Thyroid gland (tissue), 4 donors: ENCODE measurements around the gene BTBD9. TPM values are rescaled to one million over a fixed set of nuclear protein-coding genes. Genes with fewer than 3 reads are reported as not detected.
A peak's percentile ranks its signal among the peaks of the same experiment; 100 is the strongest.

ENCODE experiments used
- DNase-seq, 2 donors: peaks; one replicate each; pipeline ENCODE4 v3.0.0-alpha.2; 2019
- H3K27ac ChIP-seq, 3 donors: fragments of 200-600 bp; sonication (generic); 1 replicate in 2 of 3; 2 replicates in 1 of 3; pipeline ENCODE4 v1.5.1; 2016 to 2019; ENCODE audit warnings: mild to moderate bottlenecking in 1 of 3, moderate library complexity in 1 of 3
- H3K27me3 ChIP-seq: fragments of 200-600 bp; sonication (generic); one replicate; pipeline ENCODE4 v1.5.1; 2019
- H3K36me3 ChIP-seq, 2 donors: fragments of 200-600 bp; sonication (generic); one replicate each; pipeline ENCODE4 v1.5.1; 2016 to 2019
- H3K4me1 ChIP-seq, 2 donors: fragments of 200-600 bp; sonication (generic); one replicate each; pipeline ENCODE4 v1.5.1; 2017 to 2019
- H3K4me3 ChIP-seq, 3 donors: fragments of 200-600 bp; sonication (generic); replicated peaks in 1 of 3; 1 replicate in 2 of 3; 2 replicates in 1 of 3; pipeline ENCODE4 v1.5.1; 2016; ENCODE audit warnings: mild to moderate bottlenecking in 1 of 3
- H3K9me3 ChIP-seq: fragments of 200-600 bp; sonication (generic); one replicate; pipeline ENCODE4 v1.5.1; 2017
- POLR2A ChIP-seq, 2 donors: fragments of 450-650 bp; IDR thresholded peaks; one replicate each; pipeline ENCODE4 v1.6.1; 2017; ENCODE audit warnings: antibody characterized with exemption in 2 of 2, mild to moderate bottlenecking in 2 of 2, moderate library complexity in 1 of 2
- WGBS, 2 donors: methylation state at CpG; one replicate each; pipeline ENCODE4 v1.1.5; 2017; 5-methylcytosine and 5-hydroxymethylcytosine counted together
- intact Hi-C: fragments of 100-400 bp; cut with DNase I; formaldehyde crosslinking; loops from one replicate; pipeline ENCODE4 v1.15.1; 2023
- total RNA-seq, 4 donors: library from RNA; depleted of rRNA; stranded (reverse); fragments of >200 nt; gene quantifications; one replicate each; pipeline ENCODE4 v1.2.3, GENCODE V29; 2016
- TF ChIP-seq, protein P1 (sequence below), 6 experiments: fragments of 200-600 bp in 3 of 6; fragments of 450-650 bp in 3 of 6; sonication (generic) in 3 of 6; IDR thresholded peaks; one replicate each; pipeline ENCODE4 v1.5.1; 2016 to 2019; ENCODE audit warnings: antibody characterized with exemption in 6 of 6, mild to moderate bottlenecking in 2 of 6, inconsistent platforms in 1 of 6, moderate library complexity in 1 of 6

BTBD9 gene
- total RNA-seq, 4 donors from 2014 or later: 17.3 to 32.0 (median 27.4) TPM

DNA sequence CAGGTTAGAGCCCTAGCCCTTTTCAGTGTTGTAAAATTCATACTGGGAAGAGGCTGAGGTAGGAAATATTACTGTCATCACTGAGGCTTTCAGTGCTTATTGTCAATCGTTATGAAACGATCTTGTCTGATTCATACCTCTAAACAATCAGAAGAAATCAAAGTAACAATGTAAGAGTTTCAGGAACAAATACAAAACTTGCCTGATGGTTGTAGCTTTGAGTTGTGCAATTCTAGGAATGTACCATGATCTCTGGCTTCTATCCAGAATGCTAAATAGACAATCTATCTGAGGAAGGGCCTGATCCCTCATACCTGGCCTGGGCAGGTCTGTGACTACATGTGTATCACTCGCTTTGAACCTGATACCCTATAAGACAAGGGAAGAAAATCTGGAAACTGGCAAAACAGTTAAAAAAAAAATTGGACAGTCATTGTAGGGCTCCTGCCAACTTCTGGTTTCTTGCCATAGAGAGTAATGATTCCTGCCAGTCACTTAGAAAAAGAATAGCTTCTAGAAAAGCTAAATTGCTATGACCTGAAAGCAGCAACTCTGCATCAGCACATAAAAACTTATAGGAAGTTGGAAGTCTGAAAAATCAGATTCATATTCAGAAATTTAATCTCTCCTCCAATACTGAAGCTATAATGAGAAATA lies 234.7 kb downstream of the BTBD9 start:
- TF ChIP-seq, protein P1, sequence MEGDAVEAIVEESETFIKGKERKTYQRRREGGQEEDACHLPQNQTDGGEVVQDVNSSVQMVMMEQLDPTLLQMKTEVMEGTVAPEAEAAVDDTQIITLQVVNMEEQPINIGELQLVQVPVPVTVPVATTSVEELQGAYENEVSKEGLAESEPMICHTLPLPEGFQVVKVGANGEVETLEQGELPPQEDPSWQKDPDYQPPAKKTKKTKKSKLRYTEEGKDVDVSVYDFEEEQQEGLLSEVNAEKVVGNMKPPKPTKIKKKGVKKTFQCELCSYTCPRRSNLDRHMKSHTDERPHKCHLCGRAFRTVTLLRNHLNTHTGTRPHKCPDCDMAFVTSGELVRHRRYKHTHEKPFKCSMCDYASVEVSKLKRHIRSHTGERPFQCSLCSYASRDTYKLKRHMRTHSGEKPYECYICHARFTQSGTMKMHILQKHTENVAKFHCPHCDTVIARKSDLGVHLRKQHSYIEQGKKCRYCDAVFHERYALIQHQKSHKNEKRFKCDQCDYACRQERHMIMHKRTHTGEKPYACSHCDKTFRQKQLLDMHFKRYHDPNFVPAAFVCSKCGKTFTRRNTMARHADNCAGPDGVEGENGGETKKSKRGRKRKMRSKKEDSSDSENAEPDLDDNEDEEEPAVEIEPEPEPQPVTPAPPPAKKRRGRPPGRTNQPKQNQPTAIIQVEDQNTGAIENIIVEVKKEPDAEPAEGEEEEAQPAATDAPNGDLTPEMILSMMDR (IDR thresholded peaks at IDR 0.05): no peak
- no peak for TF ChIP-seq POLR2A (IDR thresholded peaks at IDR 0.05)
- 24 to 36% methylated on average over 3 of the region's 3 CpGs for WGBS, 2 donors
- peaks cover 34 to 36% of the 10 kb centered on the region in 2 donors for H3K4me1 ChIP-seq
- DNase-seq: peak; percentile 49 to 51
- no peaks in the 10 kb centered on the region for H3K27me3 ChIP-seq
- no peak overlapping the region for H3K4me3 ChIP-seq
- peak overlapping the region; percentile 45 to 69 (median 58) for H3K27ac ChIP-seq
- intact Hi-C loops: no loop called here
- no peaks in the 10 kb centered on the region for H3K36me3 ChIP-seq
- no peaks in the 10 kb centered on the region for H3K9me3 ChIP-seq

DNA sequence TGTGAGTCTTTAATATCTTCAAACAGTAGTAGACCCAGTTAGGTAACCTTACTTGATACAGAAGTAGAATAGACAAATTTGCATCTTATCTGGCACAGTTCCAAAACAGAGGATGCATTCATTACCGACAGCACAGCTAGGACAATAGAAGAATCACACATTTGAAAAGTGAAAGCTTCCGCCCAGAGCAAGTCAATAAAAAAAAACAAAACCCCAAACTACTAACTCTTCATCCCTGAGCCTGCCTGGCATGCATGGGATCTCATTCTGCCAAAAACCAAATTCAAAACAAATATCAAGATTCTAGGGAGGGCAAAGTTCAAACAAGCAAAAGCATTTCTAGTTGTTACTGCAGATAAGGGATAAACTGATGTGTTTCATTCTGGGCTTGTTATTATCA lies 235.4 kb downstream of the BTBD9 start:
- DNase-seq: no peak

DNA sequence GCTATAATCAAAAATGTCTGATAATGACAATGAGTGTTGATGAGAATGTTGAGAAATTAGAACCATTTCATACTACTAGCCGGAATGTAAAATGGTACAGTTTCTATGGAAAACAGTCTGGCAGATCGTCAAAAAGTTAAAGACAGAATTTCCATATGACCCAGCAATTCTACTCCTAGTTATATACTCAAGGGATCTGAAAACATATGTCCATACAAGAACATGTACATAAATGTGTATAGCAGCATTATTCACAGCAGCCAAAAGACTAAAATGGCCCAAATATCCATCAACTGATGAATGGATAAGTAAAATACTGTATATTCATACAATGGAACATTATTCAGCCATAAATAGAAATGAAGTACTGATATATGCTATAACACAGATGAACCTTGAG lies 236.2 kb downstream of the BTBD9 start:
- DNase-seq: no peak
- intact Hi-C loops: no loop called here
- no peak for TF ChIP-seq POLR2A (IDR thresholded peaks at IDR 0.05)
- TF ChIP-seq, protein P1 (IDR thresholded peaks at IDR 0.05): no peak
- H3K36me3 ChIP-seq: no peaks in the 10 kb centered on the region
- peak overlapping the region; percentile 45 to 69 (median 58) for H3K27ac ChIP-seq
- H3K4me1 ChIP-seq: peaks cover 34 to 36% of the 10 kb centered on the region in 2 donors
- no peaks in the 10 kb centered on the region for H3K9me3 ChIP-seq
- H3K27me3 ChIP-seq: no peaks in the 10 kb centered on the region
- WGBS, 2 donors: 88 to 93% methylated on average over 2 of the region's 2 CpGs
- H3K4me3 ChIP-seq: no peak overlapping the region

More for the DNA sequence above, 235.4 kb downstream of the BTBD9 start:
- intact Hi-C loops: no loop called here
- TF ChIP-seq, protein P1 (IDR thresholded peaks at IDR 0.05): no peak
- no peak for TF ChIP-seq POLR2A (IDR thresholded peaks at IDR 0.05)
- Histone ChIP-seq H3K27me3 (no peaks in the 10 kb centered on the region), H3K4me3 (no peak overlapping the region), H3K36me3 (no peaks in the 10 kb centered on the region), H3K27ac (peak overlapping the region; percentile 45 to 69 (median 58)), H3K4me1 (peaks cover 34 to 36% of the 10 kb centered on the region in 2 donors), H3K9me3 (no peaks in the 10 kb centered on the region)
- 4 to 22% methylated on average over 2 of the region's 2 CpGs for WGBS, 2 donors

DNA sequence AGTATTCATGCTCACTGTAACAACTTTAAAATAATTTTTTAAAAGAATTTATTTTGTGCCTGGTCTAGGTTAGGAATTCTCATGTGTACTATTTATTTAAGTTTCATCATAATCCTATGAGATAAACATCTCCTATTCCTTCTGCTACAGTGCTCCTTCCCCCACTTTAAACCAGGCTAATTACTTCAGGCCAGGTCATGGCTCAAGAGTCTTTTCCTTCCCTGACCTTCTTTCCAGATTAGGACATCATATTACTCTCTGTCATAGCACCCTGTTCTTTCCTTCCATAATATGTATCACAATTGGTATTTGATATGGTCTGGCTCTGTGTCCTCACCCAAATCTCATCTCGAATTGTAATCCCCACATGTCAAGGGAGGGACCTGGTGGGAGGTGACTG lies 239.0 kb downstream of the BTBD9 start:
- WGBS, 2 donors: 84 to 87% methylated on average over 1 of the region's 1 CpG
- no peaks in the 10 kb centered on the region for H3K9me3 ChIP-seq
- TF ChIP-seq, protein P1 (IDR thresholded peaks at IDR 0.05): no peak
- no peak for TF ChIP-seq POLR2A (IDR thresholded peaks at IDR 0.05)
- no peak for DNase-seq
- no peak overlapping the region for H3K4me3 ChIP-seq
- intact Hi-C loops: no loop called here
- no peaks in the 10 kb centered on the region for H3K27me3 ChIP-seq
- H3K36me3 ChIP-seq: no peaks in the 10 kb centered on the region
- peaks cover 22 to 26% of the 10 kb centered on the region in 2 donors for H3K4me1 ChIP-seq
- no peak overlapping the region for H3K27ac ChIP-seq

DNA sequence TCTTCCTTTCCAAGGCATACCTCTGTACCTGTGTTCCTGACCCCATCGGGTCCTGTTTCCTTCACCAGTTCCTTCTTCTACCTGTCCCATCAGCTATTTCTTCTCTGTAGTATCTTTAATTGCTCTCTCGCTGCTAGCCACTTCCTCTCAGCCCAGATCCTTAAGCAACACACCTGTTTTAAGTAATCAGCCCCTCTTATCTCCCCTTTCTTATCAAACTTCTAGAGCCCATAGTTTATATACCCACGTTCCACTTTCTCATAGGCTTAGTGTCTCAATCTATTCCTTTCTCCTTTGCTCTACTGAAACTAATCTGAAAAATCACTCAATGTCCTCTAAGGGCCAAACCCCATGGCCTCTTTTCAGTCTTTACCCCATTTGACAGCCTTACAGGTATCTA lies 239.6 kb downstream of the BTBD9 start:
- H3K4me1 ChIP-seq: peaks cover 16 to 19% of the 10 kb centered on the region in 2 donors
- no peak overlapping the region for H3K27ac ChIP-seq
- H3K9me3 ChIP-seq: no peaks in the 10 kb centered on the region
- no peaks in the 10 kb centered on the region for H3K27me3 ChIP-seq
- H3K4me3 ChIP-seq: no peak overlapping the region
- H3K36me3 ChIP-seq: no peaks in the 10 kb centered on the region
- DNase-seq: no peak
- 89 to 91% methylated on average over 3 of the region's 3 CpGs for WGBS, 2 donors
- TF ChIP-seq, protein P1 (IDR thresholded peaks at IDR 0.05): no peak
- TF ChIP-seq POLR2A (IDR thresholded peaks at IDR 0.05): no peak
- intact Hi-C loops: no loop called here
